HepG2 (cell line): ENCODE measurements around the gene PIK3CB. TPM values are rescaled to one million over a fixed set of nuclear protein-coding genes. Genes with fewer than 3 reads are reported as not detected.

Experiments
- ATAD3A ChIP-seq: sonication (generic); formaldehyde crosslinking; IDR thresholded peaks from 2 replicates; pipeline ENCODE4 v1.4.0; 2020; ENCODE audit warnings: missing genetic modification reagents
- CBX1 ChIP-seq: IDR thresholded peaks from one replicate; pipeline ENCODE4 v1.6.1; 2016; ENCODE audit warnings: antibody characterized with exemption, low read depth
- DDIT3 ChIP-seq: sonication (generic); formaldehyde crosslinking; IDR thresholded peaks from 2 replicates; pipeline ENCODE4 v1.4.0; 2020; ENCODE audit warnings: mild to moderate bottlenecking, missing genetic modification reagents
- ELK4 ChIP-seq: sonication (generic); formaldehyde crosslinking; IDR thresholded peaks from 2 replicates; pipeline ENCODE4 v1.9.0; 2021; ENCODE audit warnings: missing genetic modification reagents, borderline replicate concordance
- FOXP1 ChIP-seq, 2 experiments: fragments of 450-650 bp in 1 of 2; IDR thresholded peaks; 2 replicates each; pipeline ENCODE4 v1.6.1; 2017 to 2018; ENCODE audit warnings: antibody characterized with exemption in 1 of 2
- HIC2 ChIP-seq: sonication (generic); formaldehyde crosslinking; IDR thresholded peaks from 2 replicates; pipeline ENCODE4 v1.9.0; 2022; ENCODE audit warnings: low read depth, missing genetic modification reagents
- HOXA7 ChIP-seq: sonication (generic); formaldehyde crosslinking; IDR thresholded peaks from 2 replicates; pipeline ENCODE4 v1.8.1; 2022; ENCODE audit warnings: mild to moderate bottlenecking, missing genetic modification reagents, moderate library complexity
- PHF8 ChIP-seq: sonication (generic); formaldehyde crosslinking; IDR thresholded peaks from 2 replicates; pipeline ENCODE4 v1.5.0; 2020; ENCODE audit warnings: missing genetic modification reagents
- RFX1 ChIP-seq: fragments of 450-650 bp; IDR thresholded peaks from 2 replicates; pipeline ENCODE4 v1.6.1; 2017
- SALL1 ChIP-seq: sonication (generic); formaldehyde crosslinking; IDR thresholded peaks from 2 replicates; pipeline ENCODE4 v1.8.0; 2022; ENCODE audit warnings: mild to moderate bottlenecking, missing genetic modification reagents
- SNRNP70 ChIP-seq: fragments of 200-400 bp; formaldehyde crosslinking; IDR thresholded peaks from 2 replicates; pipeline ENCODE4 v1.6.1; 2017; ENCODE audit warnings: mild to moderate bottlenecking, low read depth, low read length, moderate library complexity
- TBL1XR1 ChIP-seq: fragments of 150-350 bp; IDR thresholded peaks from 2 replicates; pipeline ENCODE4 v1.6.1; 2014; ENCODE audit warnings: borderline replicate concordance, low read length; ENCODE audit not compliant: partially characterized antibody
- ZBTB33 ChIP-seq: sonication (generic); formaldehyde crosslinking; IDR thresholded peaks from 2 replicates; pipeline ENCODE4 v1.4.0; 2020; ENCODE audit warnings: missing genetic modification reagents
- ZBTB34 ChIP-seq: sonication (generic); formaldehyde crosslinking; IDR thresholded peaks from 2 replicates; pipeline ENCODE4 v1.8.0; 2022; ENCODE audit warnings: mild to moderate bottlenecking, missing genetic modification reagents
- ZNF251 ChIP-seq: sonication (generic); formaldehyde crosslinking; IDR thresholded peaks from 2 replicates; pipeline ENCODE4 v1.9.0; 2021; ENCODE audit warnings: mild to moderate bottlenecking, missing genetic modification reagents
- ZNF275 ChIP-seq: sonication (generic); formaldehyde crosslinking; IDR thresholded peaks from 2 replicates; pipeline ENCODE4 v1.8.0; 2022; ENCODE audit warnings: missing genetic modification reagents, mild to moderate bottlenecking, inconsistent platforms, borderline replicate concordance
- ZNF331 ChIP-seq: sonication (generic); formaldehyde crosslinking; IDR thresholded peaks from 2 replicates; pipeline ENCODE4 v1.4.0; 2020; ENCODE audit warnings: missing genetic modification reagents
- ZNF619 ChIP-seq: sonication (generic); formaldehyde crosslinking; IDR thresholded peaks from 2 replicates; pipeline ENCODE4 v1.4.0; 2020; ENCODE audit warnings: mild to moderate bottlenecking, missing genetic modification reagents
- ZNF678 ChIP-seq: sonication (generic); formaldehyde crosslinking; IDR thresholded peaks from 2 replicates; pipeline ENCODE4 v1.4.0; 2020; ENCODE audit warnings: mild to moderate bottlenecking, missing genetic modification reagents
- ZNF782 ChIP-seq: sonication (generic); formaldehyde crosslinking; IDR thresholded peaks from 2 replicates; pipeline ENCODE4 v1.4.0; 2020; ENCODE audit warnings: missing genetic modification reagents, mild to moderate bottlenecking, borderline replicate concordance
- ZNF850 ChIP-seq: sonication (generic); formaldehyde crosslinking; conservative IDR thresholded peaks from 2 replicates; pipeline ENCODE4 v1.9.0; 2021; ENCODE audit warnings: mild to moderate bottlenecking, missing genetic modification reagents
- ZSCAN25 ChIP-seq: sonication (generic); formaldehyde crosslinking; IDR thresholded peaks from 2 replicates; pipeline ENCODE4 v1.8.0; 2022; ENCODE audit warnings: mild to moderate bottlenecking, missing genetic modification reagents
- polyA plus RNA-seq, 8 experiments: library from polyadenylated mRNA; depleted of rRNA in 3 of 8; stranded (reverse) in 7 of 8; unstranded in 1 of 8; fragments of >200 nt; fragmentation: Illumina TruSeq in 4 of 8; extraction: Trizol in 4 of 8; gene quantifications; 2 replicates each; pipeline versions ENCODE4 v1.2.1 to v1.2.3, GENCODE V29; 2011 to 2016; ENCODE audit warnings: low read depth in 4 of 8, missing spikeins in 1 of 8, mixed read lengths in 1 of 8; ENCODE audit not compliant: insufficient read depth in 1 of 8
- total RNA-seq, 5 experiments: library from RNA; depleted of rRNA; stranded (reverse); fragments of >200 nt; fragmentation: Illumina TruSeq; extraction: Trizol; gene quantifications; 2 replicates each; pipeline ENCODE4 v1.2.3, GENCODE V29; 2016; ENCODE audit warnings: low read depth in 1 of 5

Gene PIK3CB
- total and polyA plus RNA-seq, 2 of the 13 experiments (the other 11 are each of a cell fraction or from before 2014, with no cell fraction given) = 6.6 to 18.7 TPM

GRCh38 chr3:138834596-138835396 is at the start of gene PIK3CB (continued):
- TF ChIP-seq SNRNP70 (no peak), ZNF850 (no peak), ZNF782 (CRISPR knock-in tag) (no peak), ZNF619 (CRISPR knock-in tag) (no peak), HIC2 (CRISPR knock-in tag) (peak; percentile 23; the same call in 1 of the 2 replicates), ZBTB33 (no peak), FOXP1 (IDR thresholded peaks at IDR 0.05) (no peak), FOXP1 (CRISPR knock-in tag; IDR thresholded peaks at IDR 0.05) (no peak), CBX1 (peak; percentile 55), SALL1 (CRISPR knock-in tag) (peak; percentile 48), ATAD3A (CRISPR knock-in tag) (no peak), ZSCAN25 (CRISPR knock-in tag) (peak; percentile 19; the same call in 1 of the 2 replicates), ELK4 (CRISPR knock-in tag) (0 out of 2 replicates have a peak, but pooled peaks have one; percentile 19), TBL1XR1 (no peak), PHF8 (peak; percentile 80), ZBTB34 (no peak), ZNF331 (CRISPR knock-in tag) (peak; percentile 44; the same call in 1 of the 2 replicates), ZNF275 (CRISPR knock-in tag) (no peak), HOXA7 (no peak), ZNF251 (CRISPR knock-in tag) (no peak), RFX1 (no peak), ZNF678 (CRISPR knock-in tag) (no peak), DDIT3 (CRISPR knock-in tag) (no peak)
